Prostate gland (tissue), 2 donors: ENCODE data around the gene BCAM.

Experiments
- CTCF ChIP-seq, 4 experiments: fragments of 200-600 bp in 2 of 4; fragments of 450-650 bp in 2 of 4; sonication (generic) in 2 of 4; IDR thresholded peaks; 1 replicate in 3 of 4; 2 replicates in 1 of 4; pipeline ENCODE4 v1.5.1; 2016 to 2019; ENCODE audit warnings: antibody characterized with exemption in 4 of 4, mild to moderate bottlenecking in 2 of 4, moderate library complexity in 2 of 4
- POLR2A ChIP-seq: fragments of 450-650 bp; IDR thresholded peaks from one replicate; pipeline ENCODE4 v1.6.1; 2016; ENCODE audit warnings: antibody characterized with exemption, mild to moderate bottlenecking
- POLR2AphosphoS5 ChIP-seq: sonication (generic); formaldehyde crosslinking; IDR thresholded peaks from one replicate; pipeline ENCODE4 v1.6.1; 2017; ENCODE audit warnings: antibody characterized with exemption

- TF ChIP-seq POLR2A (peak; percentile 94), CTCF (IDR thresholded peaks at IDR 0.05) (peak in 2 of 4 experiments; percentile 37 to 44), POLR2AphosphoS5 (peak; percentile 88)
Observed at GRCh38 chr19:44777715-44778347, 31.1 kb upstream of the BCAM start, which contains the start of gene CBLC.
